HUES64 (cell line): Measurements from ENCODE around the gene SMARCD1.

Source experiments
- H3K27ac ChIP-seq: 2 replicates; pipeline ENCODE4 v1.7.0; 2013; ENCODE audit warnings: low read depth, low read length, inconsistent platforms
- H3K27me3 ChIP-seq: 2 replicates; pipeline ENCODE4 v1.6.1; 2013; ENCODE audit warnings: mild to moderate bottlenecking, low read length; ENCODE audit not compliant: insufficient read depth
- H3K36me3 ChIP-seq: 2 replicates; pipeline ENCODE4 v1.6.1; 2013; ENCODE audit warnings: mild to moderate bottlenecking, low read length; ENCODE audit not compliant: insufficient read depth
- H3K4me1 ChIP-seq: 2 replicates; pipeline ENCODE4 v1.6.1; 2013; ENCODE audit warnings: mild to moderate bottlenecking, low read length, moderate library complexity; ENCODE audit not compliant: insufficient read depth
- H3K4me3 ChIP-seq: 2 replicates; pipeline ENCODE4 v1.5.1; 2013; ENCODE audit warnings: mild to moderate bottlenecking, low read length, moderate library complexity
- H3K9ac ChIP-seq: 2 replicates; pipeline ENCODE4 v1.6.1; 2013; ENCODE audit warnings: mild to moderate bottlenecking, low read depth, low read length
- H3K9me3 ChIP-seq: 2 replicates; pipeline ENCODE4 v1.6.1; 2013; ENCODE audit warnings: low read depth, low read length; ENCODE audit not compliant: insufficient read depth
- WGBS: fragments of 150-250, 120-280 bp; methylation state at CpG from one replicate; pipeline ENCODE4 v1.1.7; 2013; ENCODE audit warnings: missing lambda C conversion rate; 5-methylcytosine and 5-hydroxymethylcytosine counted together

Gene SMARCD1

DNA sequence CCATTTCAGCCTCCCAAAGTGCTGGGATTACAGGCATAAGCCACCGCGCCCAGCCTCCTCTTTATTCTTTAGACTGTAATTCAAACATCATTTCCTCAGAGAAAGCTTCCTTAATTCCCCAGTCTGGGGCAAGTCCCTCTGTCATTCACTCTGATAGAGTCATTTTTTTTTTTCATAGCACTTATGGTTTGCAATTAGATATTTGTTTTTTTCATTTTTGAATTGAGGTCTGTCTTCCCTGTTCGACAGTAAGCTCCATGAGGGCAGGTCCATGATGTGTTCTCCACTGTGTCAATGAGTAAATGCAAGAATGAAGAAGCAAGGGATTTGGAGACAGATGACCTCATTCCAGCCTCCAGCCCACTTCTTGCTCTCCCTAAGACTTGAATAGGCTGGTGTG is 15.6 kb upstream of the SMARCD1 start:
- WGBS, result 94% methylated on average over 3 of the region's 3 CpGs
- no peak overlapping the region for H3K27ac ChIP-seq
- H3K36me3 ChIP-seq, result no peaks in the 10 kb centered on the region
- H3K9ac ChIP-seq, result no peak overlapping the region
- H3K9me3 ChIP-seq, result no peaks in the 10 kb centered on the region
- no peaks in the 10 kb centered on the region for H3K27me3 ChIP-seq
- peaks cover 16% of the 10 kb centered on the region for H3K4me1 ChIP-seq
- no peak overlapping the region for H3K4me3 ChIP-seq

DNA sequence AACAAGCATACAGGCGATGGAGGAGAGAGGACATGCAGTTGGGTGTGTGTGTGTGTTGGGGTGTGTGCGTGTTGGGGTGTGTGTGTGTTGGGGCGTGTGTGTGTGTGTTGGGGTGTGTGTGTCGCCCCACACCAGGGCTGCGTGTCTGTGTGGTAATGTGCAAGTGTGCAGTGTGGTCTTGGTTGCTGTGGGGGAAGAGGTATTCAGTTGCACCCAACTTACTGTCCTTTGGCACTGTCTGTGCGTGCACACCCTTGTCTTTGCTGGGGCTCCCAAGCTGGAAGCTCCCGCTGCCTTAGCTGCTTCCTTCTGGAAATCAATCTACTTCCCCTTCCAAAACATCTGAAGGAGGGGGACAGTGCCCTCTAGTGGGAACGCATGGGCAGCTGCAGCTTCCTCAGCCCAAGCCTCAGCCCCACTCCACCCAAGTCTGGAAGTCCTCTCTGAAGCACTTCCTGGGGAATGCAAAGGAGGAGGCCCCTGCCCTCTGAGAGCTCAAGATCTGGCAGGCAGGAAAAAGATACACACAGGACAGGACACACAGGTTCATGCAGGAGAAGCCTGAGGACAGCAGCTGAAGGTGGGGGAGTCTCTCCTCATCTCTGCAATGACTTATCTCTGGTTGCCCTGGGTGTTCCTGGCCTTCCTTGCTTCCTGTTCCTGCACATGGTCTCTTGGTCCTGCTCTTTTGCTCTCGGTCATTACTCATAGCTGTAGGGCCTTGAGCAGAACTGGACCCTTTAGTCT is 14.7 kb upstream of the SMARCD1 start:
- Histone ChIP-seq H3K9me3 (no peaks in the 10 kb centered on the region), H3K36me3 (no peaks in the 10 kb centered on the region), H3K9ac (no peak overlapping the region), H3K27me3 (no peaks in the 10 kb centered on the region), H3K4me3 (no peak overlapping the region), H3K27ac (no peak overlapping the region), H3K4me1 (peaks cover 16% of the 10 kb centered on the region)
- WGBS, result 63% methylated on average over 9 of the region's 9 CpGs

DNA sequence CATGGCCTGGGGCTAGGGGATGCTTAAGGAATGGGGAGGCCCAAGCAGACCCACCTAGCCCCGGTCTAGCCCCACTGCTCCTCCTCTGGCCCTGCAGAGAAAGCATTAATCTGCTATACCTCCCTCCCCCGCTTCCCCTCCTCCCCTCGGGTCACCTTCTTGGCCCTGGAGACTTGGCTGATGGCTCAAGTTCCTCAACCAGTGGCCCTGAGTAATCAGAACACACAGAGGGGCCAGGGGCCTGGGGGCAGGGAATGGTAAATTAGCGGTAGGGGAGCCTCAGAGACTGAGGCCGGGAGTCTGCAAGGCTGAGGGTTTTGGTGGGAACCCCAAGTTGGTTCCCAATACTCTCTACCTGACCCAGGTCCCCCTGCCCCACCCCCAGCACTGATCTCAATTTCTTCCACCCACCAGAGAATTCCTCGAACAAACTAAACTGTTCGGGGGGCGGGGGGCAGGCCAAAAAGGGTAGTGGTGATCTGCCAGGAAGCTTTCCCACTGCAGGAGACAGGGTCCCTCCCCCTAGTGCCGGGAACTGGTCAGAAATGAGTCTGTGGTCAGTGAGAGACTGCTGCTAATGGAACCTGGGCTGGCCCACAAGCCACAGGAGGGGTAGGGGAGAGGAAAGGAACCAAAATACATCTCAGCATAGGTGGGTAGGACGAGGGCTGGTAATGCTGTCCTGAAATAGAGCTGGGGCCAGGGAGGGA is 12.8 kb upstream of the SMARCD1 start:
- H3K27ac ChIP-seq, result no peak overlapping the region
- H3K9me3 ChIP-seq, result no peaks in the 10 kb centered on the region
- peaks cover 10% of the 10 kb centered on the region for H3K4me1 ChIP-seq
- WGBS, result 50% methylated on average over 10 of the region's 10 CpGs
- H3K4me3 ChIP-seq, result no peak overlapping the region
- H3K36me3 ChIP-seq, result no peaks in the 10 kb centered on the region
- no peak overlapping the region for H3K9ac ChIP-seq
- no peaks in the 10 kb centered on the region for H3K27me3 ChIP-seq

DNA sequence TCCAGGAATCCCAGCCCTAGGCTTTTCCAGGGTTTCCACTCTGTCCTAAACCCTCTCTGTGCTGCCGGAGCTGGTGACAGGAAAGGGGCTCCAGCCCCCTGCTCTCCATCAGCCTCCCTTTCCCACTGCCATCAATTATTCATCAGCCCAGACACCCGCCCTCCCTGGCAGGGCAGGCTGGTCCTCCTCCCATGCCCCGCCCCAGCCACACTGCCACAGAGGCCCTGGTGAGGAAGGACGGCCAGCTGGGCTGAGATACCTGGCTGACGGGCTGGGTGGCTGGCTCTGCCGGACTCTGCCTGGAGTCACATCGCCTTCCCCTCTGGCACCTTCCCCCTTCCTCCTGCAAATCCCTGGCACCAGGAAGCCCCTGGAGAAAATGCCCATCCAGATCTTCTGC is 11.9 kb upstream of the SMARCD1 start:
- H3K27ac ChIP-seq, result no peak overlapping the region
- no peak overlapping the region for H3K9ac ChIP-seq
- WGBS, result 85% methylated on average over 7 of the region's 7 CpGs
- H3K4me3 ChIP-seq, result no peak overlapping the region
- H3K9me3 ChIP-seq, result no peaks in the 10 kb centered on the region
- H3K27me3 ChIP-seq, result no peaks in the 10 kb centered on the region
- no peaks in the 10 kb centered on the region for H3K36me3 ChIP-seq
- peaks cover 10% of the 10 kb centered on the region for H3K4me1 ChIP-seq

DNA sequence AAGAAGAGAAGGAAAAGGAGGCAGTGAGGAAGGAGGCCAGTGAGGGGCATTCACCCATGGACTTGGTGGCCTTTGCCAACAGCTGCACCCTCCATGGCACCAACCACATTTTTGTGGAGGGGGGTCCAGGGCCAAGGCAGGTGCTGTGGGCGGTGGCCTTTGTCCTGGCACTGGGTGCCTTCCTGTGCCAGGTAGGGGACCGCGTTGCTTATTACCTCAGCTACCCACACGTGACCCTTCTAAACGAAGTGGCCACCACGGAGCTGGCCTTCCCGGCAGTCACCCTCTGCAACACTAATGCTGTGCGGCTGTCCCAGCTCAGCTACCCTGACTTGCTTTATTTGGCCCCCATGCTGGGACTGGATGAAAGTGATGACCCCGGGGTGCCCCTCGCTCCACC is 11.4 kb upstream of the SMARCD1 start:
- H3K4me3 ChIP-seq, result no peak overlapping the region
- H3K27me3 ChIP-seq, result no peaks in the 10 kb centered on the region
- H3K9ac ChIP-seq, result no peak overlapping the region
- H3K4me1 ChIP-seq, result peaks cover 10% of the 10 kb centered on the region
- H3K9me3 ChIP-seq, result no peaks in the 10 kb centered on the region
- no peak overlapping the region for H3K27ac ChIP-seq
- 87% methylated on average over 10 of the region's 10 CpGs for WGBS
- no peaks in the 10 kb centered on the region for H3K36me3 ChIP-seq

DNA sequence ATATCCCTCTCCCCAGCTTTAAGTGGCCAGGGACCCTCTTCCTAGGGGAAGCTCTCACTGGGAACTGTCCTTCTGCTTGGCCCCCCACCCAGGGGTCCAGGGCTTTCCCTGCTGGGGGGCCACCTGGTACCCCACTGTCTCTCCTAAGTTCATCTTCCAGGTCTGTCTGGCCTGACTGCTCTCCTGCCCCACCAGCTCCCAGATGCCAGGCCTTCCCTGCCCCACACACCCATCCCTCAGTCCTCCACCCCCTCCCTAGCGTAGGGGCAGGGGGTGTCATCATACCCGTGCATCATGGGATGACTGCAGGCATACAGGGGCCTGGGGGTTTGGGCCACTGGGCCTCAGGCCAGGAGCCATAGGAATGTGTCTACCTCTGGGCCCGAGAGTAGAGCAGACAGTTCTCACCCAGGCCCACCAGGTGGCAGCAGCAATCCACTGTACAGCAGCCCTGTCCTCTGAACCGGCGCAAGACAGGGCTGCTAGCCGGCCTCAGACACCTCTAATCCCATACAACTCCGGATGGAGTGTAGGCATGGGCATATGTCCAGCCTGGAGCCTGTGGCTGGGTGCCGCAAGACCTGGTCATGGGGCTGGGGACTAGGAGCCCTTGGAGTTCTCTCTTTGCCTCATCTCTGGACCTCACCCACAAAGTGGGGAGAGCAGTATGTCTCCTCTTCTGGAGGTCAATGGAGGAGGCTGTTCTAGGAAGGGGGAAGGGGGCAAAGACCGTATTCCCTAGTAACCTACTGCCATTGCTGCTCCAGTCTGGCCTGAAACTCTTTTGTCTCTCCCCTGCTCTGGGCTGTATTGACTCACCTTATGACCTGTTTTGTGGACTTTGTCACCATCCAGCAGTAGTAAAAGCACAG is 10.0 kb upstream of the SMARCD1 start:
- WGBS, result 20% methylated on average over 9 of the region's 9 CpGs
- peaks cover 2% of the 10 kb centered on the region; the same call in 1 of the 2 replicates for H3K27me3 ChIP-seq
- H3K4me3 ChIP-seq, result no peak overlapping the region
- no peak overlapping the region for H3K9ac ChIP-seq
- H3K4me1 ChIP-seq, result peaks cover 10% of the 10 kb centered on the region
- H3K9me3 ChIP-seq, result no peaks in the 10 kb centered on the region
- H3K36me3 ChIP-seq, result no peaks in the 10 kb centered on the region
- H3K27ac ChIP-seq, result no peak overlapping the region

DNA sequence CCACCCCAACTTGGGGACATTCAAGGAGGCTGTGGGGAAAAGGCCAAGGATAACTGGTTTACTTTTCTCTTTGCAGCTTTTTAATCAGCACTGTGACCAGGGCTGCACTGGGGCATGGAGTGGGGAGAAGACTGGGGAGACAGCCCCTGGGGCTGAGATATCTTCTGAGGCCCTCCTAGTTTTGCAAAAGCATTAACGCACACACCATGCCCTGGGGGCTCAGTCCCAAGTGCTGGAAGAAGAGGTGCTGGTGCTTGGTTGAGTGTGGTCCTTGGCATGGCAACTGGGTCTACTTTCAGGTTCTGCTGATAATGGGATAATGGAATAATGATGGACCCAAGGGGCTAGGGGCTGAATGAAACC is 9.4 kb upstream of the SMARCD1 start:
- H3K4me1 ChIP-seq, result peaks cover 10% of the 10 kb centered on the region
- no peaks in the 10 kb centered on the region for H3K36me3 ChIP-seq
- H3K27ac ChIP-seq, result no peak overlapping the region
- no peaks in the 10 kb centered on the region for H3K9me3 ChIP-seq
- 97% methylated on average over 1 of the region's 1 CpG for WGBS
- no peak overlapping the region for H3K9ac ChIP-seq
- no peak overlapping the region for H3K4me3 ChIP-seq
- H3K27me3 ChIP-seq, result peaks cover 8% of the 10 kb centered on the region

DNA sequence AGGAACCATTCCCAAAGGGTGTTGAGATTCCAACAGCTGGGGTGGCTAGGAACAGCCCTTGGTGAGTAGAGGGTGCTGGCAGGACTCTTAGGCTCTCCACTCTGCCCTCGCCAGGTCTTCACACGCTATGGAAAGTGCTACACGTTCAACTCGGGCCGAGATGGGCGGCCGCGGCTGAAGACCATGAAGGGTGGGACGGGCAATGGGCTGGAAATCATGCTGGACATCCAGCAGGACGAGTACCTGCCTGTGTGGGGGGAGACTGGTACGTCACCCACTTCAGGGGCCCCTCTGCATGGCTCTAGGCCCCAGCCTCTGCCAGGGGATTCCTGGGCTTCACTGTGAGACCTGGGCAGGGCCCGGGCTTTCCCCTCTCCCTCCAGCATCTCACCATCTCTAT is 8.0 kb upstream of the SMARCD1 start:
- H3K9me3 ChIP-seq, result no peaks in the 10 kb centered on the region
- H3K4me1 ChIP-seq, result peaks cover 6% of the 10 kb centered on the region
- no peak overlapping the region for H3K4me3 ChIP-seq
- H3K36me3 ChIP-seq, result no peaks in the 10 kb centered on the region
- 87% methylated on average over 12 of the region's 12 CpGs for whole genome bisulfite sequencing
- no peak overlapping the region for H3K27ac ChIP-seq
- no peak overlapping the region for H3K9ac ChIP-seq
- peaks cover 20% of the 10 kb centered on the region for H3K27me3 ChIP-seq

DNA sequence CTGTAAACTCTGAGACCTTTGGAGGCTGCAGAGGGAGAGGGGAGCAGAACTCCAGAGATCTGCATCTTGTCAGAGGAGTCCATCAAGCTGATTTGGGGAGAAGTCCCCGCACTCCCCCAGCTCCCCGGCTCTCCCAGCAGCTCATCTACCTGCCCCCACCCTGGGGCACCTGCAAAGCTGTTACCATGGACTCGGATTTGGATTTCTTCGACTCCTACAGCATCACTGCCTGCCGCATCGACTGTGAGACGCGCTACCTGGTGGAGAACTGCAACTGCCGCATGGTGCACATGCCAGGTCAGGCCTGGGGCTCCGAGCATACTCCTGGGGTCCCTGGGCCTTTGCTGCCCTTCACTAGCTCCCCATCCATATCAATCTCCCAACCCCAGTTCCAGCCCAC is 6.9 kb upstream of the SMARCD1 start:
- Histone ChIP-seq H3K9me3 (no peaks in the 10 kb centered on the region), H3K27me3 (peaks cover 20% of the 10 kb centered on the region), H3K36me3 (no peaks in the 10 kb centered on the region), H3K4me3 (no peak overlapping the region), H3K9ac (no peak overlapping the region), H3K4me1 (no peaks in the 10 kb centered on the region; the same call in 1 of the 2 replicates), H3K27ac (no peak overlapping the region)
- WGBS, result 93% methylated on average over 10 of the region's 10 CpGs

DNA sequence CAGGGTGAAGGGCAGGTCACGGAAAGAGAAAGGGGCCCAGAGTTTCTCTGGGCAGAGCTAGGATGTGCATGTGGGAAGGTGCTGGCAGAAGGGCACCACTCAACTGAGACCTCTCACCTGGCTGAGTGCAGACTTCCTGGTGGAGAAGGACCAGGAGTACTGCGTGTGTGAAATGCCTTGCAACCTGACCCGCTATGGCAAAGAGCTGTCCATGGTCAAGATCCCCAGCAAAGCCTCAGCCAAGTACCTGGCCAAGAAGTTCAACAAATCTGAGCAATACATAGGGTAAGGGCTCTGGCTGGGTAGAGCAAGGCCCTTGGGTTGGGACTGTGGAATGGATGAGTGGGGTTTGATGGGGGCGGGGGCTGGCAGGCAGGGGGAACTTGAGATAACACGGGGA is 5.4 kb upstream of the SMARCD1 start:
- Histone ChIP-seq H3K4me1 (no peaks in the 10 kb centered on the region; the same call in 1 of the 2 replicates), H3K9ac (no peak overlapping the region), H3K36me3 (no peaks in the 10 kb centered on the region), H3K27ac (no peak overlapping the region), H3K9me3 (no peaks in the 10 kb centered on the region), H3K4me3 (no peak overlapping the region), H3K27me3 (peaks cover 20% of the 10 kb centered on the region)
- 77% methylated on average over 5 of the region's 5 CpGs for WGBS
